IPS-NIHi7 (cell line): ENCODE measurements around the gene CEP43.

Experiments used
- DNase-seq: peaks from one replicate; pipeline ENCODE4 v3.0.0; 2012; ENCODE audit warnings: mixed read lengths; ENCODE audit errors: extremely low spot score

The CEP43 gene

DNA sequence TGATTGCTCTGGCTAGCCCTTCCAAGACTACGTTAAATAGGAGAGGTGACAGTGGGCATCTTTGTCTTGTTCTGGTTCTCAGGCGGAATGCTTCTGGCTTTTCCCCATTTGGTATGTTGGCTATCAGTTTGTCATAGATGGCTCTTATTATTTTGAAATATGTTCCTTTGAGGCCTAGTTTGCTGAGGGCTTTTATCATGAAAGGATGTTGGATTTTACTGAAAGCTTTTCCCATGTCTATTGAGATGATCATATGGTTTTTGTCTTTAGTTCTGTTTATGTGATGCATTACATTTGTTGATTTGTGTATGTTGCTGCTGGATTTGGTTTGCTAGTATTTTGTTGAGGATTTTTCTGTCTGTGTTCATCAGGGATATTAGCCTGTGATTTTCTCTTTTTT is 32.9 kb upstream of the CEP43 start:
- no peak for DNase-seq

GRCh38 chr6:166969390-166970002 is 29.7 kb upstream of the CEP43 start:
- no peak for DNase-seq

DNA sequence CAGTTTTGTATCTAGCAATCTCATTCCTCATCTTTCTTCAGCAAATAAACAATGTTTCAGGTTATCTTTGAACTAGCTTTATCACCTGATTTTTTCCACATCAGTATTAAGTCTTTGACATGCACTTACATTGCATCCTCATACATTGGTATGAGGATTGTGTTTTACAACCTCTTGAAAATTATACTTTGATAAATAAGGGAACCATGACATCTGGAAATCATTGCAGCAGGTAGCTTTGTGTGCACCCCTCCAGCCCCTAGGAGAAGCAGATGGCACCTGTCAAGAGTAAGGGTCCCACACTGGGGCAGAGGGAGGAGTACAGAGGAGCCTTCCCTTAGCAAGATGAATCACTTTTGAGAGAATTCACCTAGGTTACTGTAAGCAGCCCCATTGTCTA is 29.1 kb upstream of the CEP43 start:
- DNase-seq: no peak

- no peak for DNase-seq
Observed at GRCh38 chr6:166970776-166971175, 28.4 kb upstream of the CEP43 start.

DNA sequence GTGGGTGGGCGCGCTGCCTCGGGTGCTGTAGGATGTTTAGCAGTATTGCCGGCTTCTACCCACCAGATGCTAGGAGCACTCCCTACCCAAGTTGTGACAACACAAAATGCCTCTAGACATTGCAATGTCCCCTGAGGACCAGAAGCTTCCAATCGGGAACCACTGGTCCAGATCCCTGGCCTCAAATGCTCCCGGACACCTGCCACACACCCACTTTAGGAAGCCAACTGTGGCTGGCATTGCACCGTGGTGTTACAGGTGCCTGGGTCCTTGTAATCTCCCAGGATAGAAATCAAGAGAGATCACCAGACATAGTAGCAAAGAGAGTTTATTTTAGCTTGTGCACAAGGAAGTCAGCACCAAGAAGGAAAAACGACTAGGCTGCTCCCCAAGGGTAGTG is 27.9 kb upstream of the CEP43 start:
- DNase-seq: no peak

- no peak for DNase-seq
Observed at GRCh38 chr6:166972101-166972500, 27.1 kb upstream of the CEP43 start.

GRCh38 chr6:166976636-166977035 is 22.6 kb upstream of the CEP43 start:
- DNase-seq: no peak

DNA sequence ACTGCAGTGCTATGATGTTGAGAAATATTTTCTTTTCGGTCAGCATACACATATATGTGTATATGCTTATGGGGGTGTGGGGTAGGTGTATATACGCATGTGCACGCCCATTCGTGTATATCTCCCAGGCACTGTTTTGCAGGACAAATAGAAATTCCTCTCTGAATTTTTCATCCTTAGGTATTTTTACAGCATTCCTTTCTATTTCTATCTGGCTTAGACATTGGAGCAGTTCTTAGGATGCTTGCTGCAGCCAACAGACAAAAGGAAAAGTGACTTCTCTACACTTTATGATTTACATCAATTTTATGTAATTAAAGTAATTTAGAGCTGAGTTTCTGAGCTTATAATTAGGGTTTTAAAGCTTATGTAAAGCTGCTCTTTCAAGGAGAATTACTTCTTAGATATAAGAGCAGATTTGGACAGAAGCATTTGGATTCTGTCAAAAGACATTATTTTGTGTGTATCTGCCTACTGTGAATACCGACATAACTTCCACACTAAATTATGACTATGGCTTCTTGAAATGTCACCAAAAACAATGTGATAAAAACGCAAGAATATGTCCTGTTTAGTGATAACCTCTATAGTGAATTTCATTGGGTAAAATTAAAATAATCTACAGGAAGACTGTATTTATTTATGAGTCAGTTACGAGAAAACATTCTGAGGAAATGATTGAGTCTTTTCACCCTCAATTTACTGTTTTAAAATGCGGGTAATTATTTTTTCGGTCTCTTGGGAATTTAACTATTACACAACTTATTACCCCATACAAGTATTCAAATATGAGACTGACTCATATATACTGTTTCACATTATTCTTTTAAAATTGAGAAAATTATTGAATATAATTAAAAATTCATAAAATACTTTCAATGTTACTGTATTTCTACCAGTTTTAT is 21.3 kb upstream of the CEP43 start:
- no peak for DNase-seq

GRCh38 chr6:166980738-166981137 is 18.5 kb upstream of the CEP43 start:
- DNase-seq: no peak

DNA sequence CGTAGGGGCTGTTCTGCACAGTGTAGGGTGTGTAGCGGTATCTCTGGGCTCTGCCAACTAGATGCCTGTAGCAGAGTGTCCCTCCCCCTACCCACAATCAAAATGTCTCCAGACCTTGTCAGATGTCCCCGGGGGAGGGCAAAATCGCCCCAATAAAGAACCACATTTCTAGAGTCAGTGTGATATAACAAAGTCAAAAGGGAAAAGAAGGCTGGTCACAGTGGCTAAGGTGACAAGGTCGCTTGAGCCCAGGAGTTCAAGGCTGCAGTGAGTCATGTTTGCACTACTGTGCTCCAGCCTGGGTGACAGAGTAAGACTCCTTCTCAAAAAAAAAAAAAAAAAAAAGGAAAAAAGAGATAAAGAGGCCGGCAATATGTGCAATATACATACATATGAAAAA is 11.7 kb upstream of the CEP43 start:
- no peak for DNase-seq

DNA sequence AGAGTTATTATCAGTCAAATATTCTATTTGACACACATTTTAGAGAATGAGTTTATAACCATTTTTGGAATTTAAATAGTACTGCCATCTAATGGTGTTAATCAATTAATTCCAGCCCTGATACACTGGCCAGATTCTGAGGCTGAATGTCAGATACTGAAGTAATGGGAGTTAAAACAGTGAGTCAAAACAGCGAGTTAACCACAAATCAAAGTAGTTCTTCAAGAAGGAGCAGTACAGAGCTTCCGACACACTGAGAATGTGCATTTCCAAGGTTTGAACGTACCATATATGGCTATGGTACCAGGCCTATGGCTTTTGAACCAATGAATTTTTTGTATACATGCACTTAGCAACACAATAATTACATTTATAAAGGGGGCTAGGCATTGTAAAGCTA is 11.3 kb upstream of the CEP43 start:
- no peak for DNase-seq

DNA sequence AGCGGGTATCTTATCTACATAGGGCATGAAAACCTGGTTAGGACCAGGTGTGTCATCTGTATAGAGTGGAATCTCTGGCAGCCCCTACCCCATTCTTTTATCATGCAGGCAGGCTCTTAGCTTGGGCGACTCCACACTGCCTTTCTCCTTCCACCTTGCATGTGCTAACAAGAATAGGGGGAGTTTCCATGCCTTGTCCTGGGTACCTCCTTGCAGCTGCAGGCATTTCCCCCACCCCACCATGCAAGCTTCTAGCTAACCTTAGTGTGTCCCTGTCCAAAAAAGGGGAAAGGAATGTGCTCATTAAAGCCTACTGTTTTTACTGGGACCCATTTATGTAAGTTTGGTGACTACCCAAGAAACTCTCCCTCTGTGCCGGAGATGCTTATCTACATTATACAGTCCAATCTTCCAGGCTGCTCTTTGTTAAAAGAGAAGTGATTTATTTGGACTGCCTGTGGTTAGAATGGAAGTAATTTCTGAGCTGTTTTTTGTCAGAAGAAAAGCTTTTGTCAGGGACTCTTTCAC is 10.5 kb upstream of the CEP43 start:
- DNase-seq: peak; percentile 16

DNA sequence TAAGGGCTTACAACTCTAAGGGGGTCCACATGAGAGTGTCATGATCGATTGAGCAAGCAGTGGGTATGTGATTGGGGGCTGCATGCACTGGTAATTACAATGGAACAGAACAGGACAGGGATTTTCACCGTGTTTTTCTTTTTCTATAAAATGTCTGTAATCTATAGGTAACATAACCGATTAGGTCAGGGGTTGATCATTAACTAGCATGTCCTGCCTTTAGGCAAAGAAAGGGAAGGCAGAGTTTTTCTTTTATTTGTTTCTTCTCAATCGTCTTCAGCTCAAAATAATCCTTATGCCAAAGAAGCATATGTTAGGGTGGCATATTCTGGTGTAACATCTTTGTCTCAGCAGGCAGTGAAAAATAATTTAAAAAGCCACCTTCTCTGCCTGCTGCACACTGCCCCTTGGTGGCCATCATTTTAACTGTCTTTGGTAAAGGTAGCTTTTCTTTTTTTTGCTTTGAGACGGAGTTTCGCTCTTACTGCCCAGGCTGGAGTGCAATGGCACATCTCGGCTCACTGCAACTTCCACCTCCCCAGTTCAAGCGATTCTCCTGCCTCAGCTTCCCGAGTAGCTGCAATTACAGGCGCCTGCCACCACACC is 9.7 kb upstream of the CEP43 start:
- DNase-seq: peak; percentile 18

DNA sequence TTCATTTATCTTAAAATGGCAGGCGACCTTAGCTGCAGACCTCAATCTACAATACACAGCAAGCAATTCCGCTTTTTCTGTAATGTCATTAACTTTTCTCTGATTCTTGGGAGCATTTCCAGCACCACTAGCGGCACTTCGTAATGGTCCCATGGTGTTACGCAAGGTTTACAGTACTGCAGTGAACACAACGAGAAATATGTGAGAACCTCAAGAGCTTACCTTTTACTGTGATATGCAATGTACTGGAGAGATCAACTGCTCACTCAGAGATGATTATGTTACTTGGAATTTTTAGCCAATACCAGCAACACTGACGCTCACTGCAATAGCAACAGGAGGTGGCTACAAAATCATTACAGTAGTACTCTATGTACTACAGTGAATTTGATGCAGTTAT is 2.8 kb upstream of the CEP43 start:
- DNase-seq: no peak

GRCh38 chr6:166997348-166997747 is 1.8 kb upstream of the CEP43 start:
- DNase-seq: no peak

DNA sequence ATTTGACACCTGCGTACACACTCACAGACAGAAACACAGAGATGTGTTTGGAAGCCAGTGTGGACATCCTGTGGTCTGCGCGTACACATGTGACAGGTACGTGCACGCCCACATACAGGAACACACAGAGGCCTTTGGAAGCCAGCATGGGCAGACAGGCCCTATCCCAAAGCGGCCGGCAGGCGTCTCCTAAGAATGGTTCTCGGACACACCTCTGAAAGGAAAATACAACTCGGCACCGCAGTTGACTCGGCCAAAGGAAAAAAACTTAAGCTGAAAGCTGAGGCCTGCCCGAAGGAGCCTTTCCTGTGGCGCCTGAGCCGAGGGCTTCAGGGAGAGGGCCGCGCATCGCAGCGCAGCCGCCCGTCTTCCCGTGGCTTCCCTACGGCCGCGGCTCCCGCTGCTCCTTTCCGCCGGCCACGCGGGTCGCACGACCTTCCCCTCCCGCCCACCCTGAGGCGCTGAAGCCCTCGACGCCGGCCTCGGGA is 1.4 kb upstream of the CEP43 start:
- peak; percentile 58 for DNase-seq

- peak; percentile 24 for DNase-seq
Observed at GRCh38 chr6:166998256-166999144, 697 bp upstream of the CEP43 start.

- no peak for DNase-seq
Observed at GRCh38 chr6:166999884-167000253, 672 bp downstream of the CEP43 start.

- no peak for DNase-seq
Observed at GRCh38 chr6:167000759-167001158, 1.6 kb downstream of the CEP43 start.

GRCh38 chr6:167005350-167006159 is 6.4 kb downstream of the CEP43 start:
- no peak for DNase-seq

DNA sequence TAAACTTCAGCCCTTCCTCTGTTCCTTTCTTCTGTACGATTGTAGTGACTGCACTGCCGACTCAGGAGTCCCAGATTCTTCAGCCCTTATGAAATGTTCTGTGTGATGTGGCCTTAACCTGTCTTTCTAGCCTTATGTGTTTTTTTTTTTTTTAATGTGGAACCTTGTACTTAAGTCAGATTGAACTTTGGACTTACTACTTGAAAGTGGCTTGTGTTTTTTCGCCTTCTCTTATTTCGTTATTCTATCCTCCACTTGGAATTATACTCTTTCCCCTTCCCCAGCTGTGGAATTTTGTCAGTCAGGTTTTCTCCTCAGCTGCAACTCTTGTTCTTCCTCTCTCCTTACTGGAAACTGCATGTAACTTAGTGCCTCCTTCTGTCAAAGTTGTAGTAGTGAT is 8.8 kb downstream of the CEP43 start:
- DNase-seq: no peak
